Upper lobe of left lung (tissue), 6 donors: ENCODE measurements around the gene NOS1AP. TPM values are rescaled to one million over a fixed set of nuclear protein-coding genes. Genes with fewer than 3 reads are reported as not detected.

ENCODE experiments used
- ATAC-seq, 2 donors: fragments of 200-7000 bp; cut with Tn5 transposase; one replicate each; pipeline ENCODE4 v1.9.1; 2022; ENCODE audit warnings: mild to moderate bottlenecking in 2 of 2, moderate library complexity in 2 of 2; ENCODE audit not compliant: low FRiP score in 2 of 2
- DNase-seq, 2 donors: peaks; one replicate each; pipeline ENCODE4 v3.0.0-alpha.2; 2019 to 2020
- H3K27ac ChIP-seq, 4 donors: fragments of 200-600 bp; sonication (generic); one replicate each; pipeline ENCODE4 v1.5.1; 2016 to 2019
- H3K27me3 ChIP-seq, 4 donors: fragments of 200-600 bp; sonication (generic); one replicate each; pipeline ENCODE4 v1.5.1; 2017 to 2019
- H3K36me3 ChIP-seq, 4 donors: fragments of 200-600 bp; sonication (generic); one replicate each; pipeline ENCODE4 v1.5.1; 2016 to 2019
- H3K4me1 ChIP-seq, 4 donors: fragments of 200-600 bp; sonication (generic); one replicate each; pipeline ENCODE4 v1.5.1; 2018 to 2019
- H3K4me3 ChIP-seq, 4 donors: fragments of 200-600 bp; sonication (generic); one replicate each; pipeline ENCODE4 v1.5.1; 2017 to 2019; ENCODE audit warnings: mild to moderate bottlenecking in 2 of 4, moderate library complexity in 1 of 4
- H3K9me3 ChIP-seq, 4 donors: fragments of 200-600 bp; sonication (generic); one replicate each; pipeline ENCODE4 v1.5.1; 2018 to 2019
- CTCF ChIP-seq, 6 experiments: fragments of 450-650 bp in 4 of 6; fragments of 200-600 bp in 2 of 6; sonication (generic) in 2 of 6; IDR thresholded peaks; one replicate each; pipeline ENCODE4 v1.5.1; 2016 to 2019; ENCODE audit warnings: antibody characterized with exemption in 6 of 6
- EP300 ChIP-seq, 4 donors: sonication (generic); formaldehyde crosslinking; IDR thresholded peaks; one replicate each; pipeline ENCODE4 v1.5.1; 2017; ENCODE audit warnings: antibody characterized with exemption in 4 of 4, control low read depth in 2 of 4
- POLR2A ChIP-seq, 4 donors: fragments of 450-650 bp; IDR thresholded peaks; one replicate each; pipeline ENCODE4 v1.5.1; 2016 to 2017; ENCODE audit warnings: antibody characterized with exemption in 4 of 4, mild to moderate bottlenecking in 2 of 4
- POLR2AphosphoS5 ChIP-seq, 2 donors: sonication (generic); formaldehyde crosslinking; IDR thresholded peaks; one replicate each; pipeline ENCODE4 v1.5.1; 2017; ENCODE audit warnings: antibody characterized with exemption in 2 of 2
- WGBS, 2 donors: methylation state at CpG; one replicate each; pipeline ENCODE4 v1.1.5; 2017 to 2018; 5-methylcytosine and 5-hydroxymethylcytosine counted together
- total RNA-seq, 6 donors: library from RNA; depleted of rRNA in 4 of 6; stranded (reverse); fragments of >200 nt in 4 of 6; gene quantifications; one replicate each; pipeline versions ENCODE4 v1.1.0 to v1.2.1, GENCODE V29; 2016 to 2021
- donor health status: DM: no; HTN: no; CAD: no; lungs with moderate emphysema.
- donor health status: DM: no; HTN: yes; CAD: no; lungs with severe emphysema.

The NOS1AP gene
- total RNA-seq, 6 donors from 2014 or later, result 5.3 to 16.4 (median 6.5) TPM

GRCh38 chr1:162224267-162224666, 154.8 kb downstream of the NOS1AP start:
- ATAC-seq (no peak), DNase-seq (no peak)
- no peak for TF ChIP-seq CTCF (IDR thresholded peaks at IDR 0.05)
- TF ChIP-seq EP300 (IDR thresholded peaks at IDR 0.05), result no peak
- TF ChIP-seq POLR2A (IDR thresholded peaks at IDR 0.05), result no peak
- TF ChIP-seq POLR2AphosphoS5 (IDR thresholded peaks at IDR 0.05), result no peak
- Histone ChIP-seq H3K9me3 (no peaks in the 10 kb centered on the region), H3K27me3 (no peaks in the 10 kb centered on the region), H3K4me1 (peaks cover 0 to 12% (median 5%) of the 10 kb centered on the region in 4 donors), H3K36me3 (no peaks in the 10 kb centered on the region), H3K4me3 (no peak overlapping the region), H3K27ac (no peak overlapping the region)

- ATAC-seq (no peak), DNase-seq (no peak)
- H3K4me3 ChIP-seq, result no peak overlapping the region
- peaks cover 0 to 14% (median 8%) of the 10 kb centered on the region in 4 donors for H3K4me1 ChIP-seq
- no peak overlapping the region for H3K27ac ChIP-seq
- no peak for TF ChIP-seq POLR2AphosphoS5 (IDR thresholded peaks at IDR 0.05)
- no peak for TF ChIP-seq CTCF (IDR thresholded peaks at IDR 0.05)
- TF ChIP-seq EP300 (IDR thresholded peaks at IDR 0.05), result no peak
- TF ChIP-seq POLR2A (IDR thresholded peaks at IDR 0.05), result no peak
- H3K9me3 ChIP-seq, result no peaks in the 10 kb centered on the region
- H3K36me3 ChIP-seq, result no peaks in the 10 kb centered on the region
- WGBS, 2 donors, result 73 to 79% methylated on average over 5 of the region's 5 CpGs
- H3K27me3 ChIP-seq, result no peaks in the 10 kb centered on the region
Observed at GRCh38 chr1:162228586-162228985, 159.1 kb downstream of the NOS1AP start.

DNA sequence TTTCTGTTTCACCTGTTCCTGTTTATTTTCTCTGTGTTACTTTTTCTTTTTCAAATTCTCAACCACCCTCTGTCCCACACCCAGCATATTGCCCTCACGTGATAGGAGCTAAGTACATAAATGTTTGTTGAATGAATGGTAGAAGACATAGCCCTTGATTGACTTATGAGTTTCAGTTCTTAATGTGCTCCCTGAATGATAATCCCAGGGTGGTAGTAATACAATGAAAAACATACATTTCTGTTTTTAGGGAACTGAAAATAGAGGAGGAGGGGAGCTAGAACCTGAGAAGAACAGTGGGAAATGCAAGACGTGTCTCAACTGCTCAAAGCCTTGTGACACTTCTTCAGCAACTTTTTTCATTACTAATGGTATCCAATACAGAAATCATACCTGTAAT, 160.1 kb downstream of the NOS1AP start:
- DNase-seq, result no peak
- Histone ChIP-seq H3K27ac (peak overlapping the region in 1 of 4 donors; percentile 55), H3K4me1 (peaks cover 0 to 14% (median 8%) of the 10 kb centered on the region in 4 donors), H3K9me3 (no peaks in the 10 kb centered on the region), H3K36me3 (no peaks in the 10 kb centered on the region), H3K27me3 (no peaks in the 10 kb centered on the region), H3K4me3 (no peak overlapping the region)
- TF ChIP-seq EP300 (IDR thresholded peaks at IDR 0.05), result no peak
- TF ChIP-seq CTCF (IDR thresholded peaks at IDR 0.05), result no peak
- TF ChIP-seq POLR2AphosphoS5 (IDR thresholded peaks at IDR 0.05), result no peak
- no peak for TF ChIP-seq POLR2A (IDR thresholded peaks at IDR 0.05)
- 60 to 69% methylated on average over 2 of the region's 2 CpGs for WGBS, 2 donors
- ATAC-seq, result peak in 1 of 2 donors; percentile 58

GRCh38 chr1:162230096-162230495, 160.6 kb downstream of the NOS1AP start:
- DNase-seq (peak in 1 of 2 donors; percentile 35), ATAC-seq (peak; percentile 28 to 63)
- Histone ChIP-seq H3K27me3 (no peaks in the 10 kb centered on the region), H3K4me1 (peaks cover 0 to 14% (median 8%) of the 10 kb centered on the region in 4 donors), H3K36me3 (no peaks in the 10 kb centered on the region), H3K9me3 (no peaks in the 10 kb centered on the region), H3K4me3 (no peak overlapping the region), H3K27ac (peak overlapping the region in 1 of 4 donors; percentile 55)
- TF ChIP-seq EP300 (IDR thresholded peaks at IDR 0.05), result no peak
- peak in 1 of 6 experiments; percentile 5 for TF ChIP-seq CTCF (IDR thresholded peaks at IDR 0.05)
- WGBS, 2 donors, result 58 to 65% methylated on average over 3 of the region's 3 CpGs

DNA sequence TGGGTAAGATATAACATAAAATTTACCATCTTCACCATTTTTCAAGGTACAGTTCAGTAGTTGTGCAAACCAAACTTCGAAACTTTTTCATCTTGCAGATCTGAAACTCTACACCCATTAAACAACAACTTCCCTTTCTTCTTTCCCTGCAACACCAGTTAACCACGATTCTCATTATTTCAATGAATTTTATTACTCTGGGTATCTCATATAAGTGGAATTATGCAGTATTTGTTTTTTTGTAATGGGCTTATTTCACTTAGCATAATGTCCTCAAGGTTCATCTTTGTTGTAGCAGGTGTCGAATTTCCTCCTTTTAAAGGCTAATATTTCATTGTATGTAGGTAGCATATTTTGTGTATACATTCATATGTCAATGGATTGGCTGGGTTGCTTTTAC, 161.0 kb downstream of the NOS1AP start:
- no peaks in the 10 kb centered on the region for H3K27me3 ChIP-seq
- no peak overlapping the region for H3K27ac ChIP-seq
- no peaks in the 10 kb centered on the region for H3K9me3 ChIP-seq
- no peaks in the 10 kb centered on the region for H3K36me3 ChIP-seq
- 64 to 67% methylated on average over 3 of the region's 3 CpGs for WGBS, 2 donors
- DNase-seq (no peak), ATAC-seq (no peak)
- no peak for TF ChIP-seq POLR2A (IDR thresholded peaks at IDR 0.05)
- TF ChIP-seq POLR2AphosphoS5 (IDR thresholded peaks at IDR 0.05), result no peak
- no peak for TF ChIP-seq EP300 (IDR thresholded peaks at IDR 0.05)
- TF ChIP-seq CTCF (IDR thresholded peaks at IDR 0.05), result no peak
- peaks cover 0 to 14% (median 8%) of the 10 kb centered on the region in 4 donors for H3K4me1 ChIP-seq
- no peak overlapping the region for H3K4me3 ChIP-seq
